ENCODE data around the gene SSH2. TPM values are rescaled to one million over a fixed set of nuclear protein-coding genes. Genes with fewer than 3 reads are reported as not detected.

SSH2 gene
- total and polyA plus RNA-seq, 2 donors (not counting 1 experiment from before 2014, with no cell fraction given), result 51.5 to 183 TPM

DNA sequence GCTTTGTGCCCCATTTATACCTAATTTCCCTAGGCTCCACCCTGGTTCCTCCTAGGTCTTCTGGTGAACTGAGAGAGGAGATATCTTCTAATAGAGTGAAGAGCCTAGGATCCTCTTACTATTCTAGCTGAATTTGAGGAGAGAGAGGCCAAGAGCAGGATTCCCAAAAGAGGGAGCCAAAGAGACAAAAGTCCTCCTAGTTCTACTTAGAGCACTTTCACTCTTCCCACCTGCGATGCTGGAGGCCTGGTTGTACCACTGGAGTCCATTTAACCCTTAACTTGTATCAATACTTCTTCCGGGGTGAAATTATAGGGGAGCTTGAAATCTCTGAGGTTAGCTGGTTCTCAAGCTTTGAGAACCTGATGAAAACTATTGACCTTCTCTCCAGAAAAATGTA lies 3.4 kb upstream of the SSH2 start:
- POLR2A ChIA-PET, result interaction anchor here (0.6 kb wide), 1 partner anchor 1631 kb away, joined by 3 read pairs; no protein-coding TSS in a partner anchor
- CTCF ChIA-PET, result interaction anchor here (1.0 to 11.3 kb wide), 5 partner anchors 13 to 294 kb away, joined by 3 to 359 read pairs (median 9); no protein-coding TSS in a partner anchor
- H3K9ac ChIP-seq (ENCODE audit: low read length), result no peak overlapping the region
- H3K27ac Mint-ChIP-seq, result no peak overlapping the region
- H3K36me3 ChIP-seq (replicated peaks in 1 of 2; ENCODE audit: control extremely low read depth in 1 of 2, control insufficient read depth in 1 of 2, extremely low read depth in 1 of 2, insufficient read depth in 2 of 2, low read length in 1 of 2), result no peaks in the 10 kb centered on the region
- DNase-seq (no peak), ATAC-seq (ENCODE audit: low read depth) (no peak)
- intact Hi-C loops (cut with micrococcal nuclease), result loop anchor here (5.0 kb wide), 1 partner anchor 366 kb away; the partner anchor contains the start of genes ABHD15 and TP53I13
- TF ChIP-seq CTCF (IDR thresholded peaks at IDR 0.05) (no peak), EZH2 (IDR thresholded peaks at IDR 0.05; ENCODE audit: borderline replicate concordance, insufficient read depth, low read depth, low read length, poor library complexity, severe bottlenecking) (no peak)
- no peak overlapping the region for H3K27ac ChIP-seq (ENCODE audit: low read length in 2 of 2)
- no peak overlapping the region for H2AFZ ChIP-seq (ENCODE audit: insufficient read depth, low read depth, low read length, poor library complexity, severe bottlenecking)
- H3K79me2 ChIP-seq (ENCODE audit: control insufficient read depth, insufficient read depth, low read length), result peaks cover 11% of the 10 kb centered on the region
- H3K4me3 ChIP-seq (ENCODE audit: control extremely low read depth in 1 of 5, extremely low read depth in 1 of 5, insufficient read depth in 1 of 5, low read depth in 2 of 5, low read length in 4 of 5), result no peak overlapping the region
- H3K4me1 ChIP-seq (ENCODE audit: control insufficient read depth in 2 of 2, insufficient read depth in 2 of 2, low read length in 2 of 2), result peaks cover 18 to 24% of the 10 kb centered on the region in 2 donors
- H3K4me3 Mint-ChIP-seq, result no peak overlapping the region
- peaks cover 15% of the 10 kb centered on the region for H3K4me1 Mint-ChIP-seq
- WGBS (ENCODE audit: insufficient coverage), result no CpG with 5 or more reads among the region's 2 CpGs
- no peaks in the 10 kb centered on the region for H3K9me3 ChIP-seq (ENCODE audit: control extremely low read depth in 1 of 3, control insufficient read depth in 2 of 3, insufficient read depth in 1 of 3, low read length in 2 of 3)
- no peak overlapping the region for H3K4me2 ChIP-seq (replicated peaks; ENCODE audit: low read depth, low read length, poor library complexity, severe bottlenecking)
- H3K27me3 Mint-ChIP-seq, result no peaks in the 10 kb centered on the region
- no peaks in the 10 kb centered on the region for H3K9me3 Mint-ChIP-seq (ENCODE audit: insufficient read depth)
- no peaks in the 10 kb centered on the region for H4K20me1 ChIP-seq (ENCODE audit: control insufficient read depth, insufficient read depth, low read length, poor library complexity, severe bottlenecking)
- H3K27me3 ChIP-seq (replicated peaks in 1 of 4; ENCODE audit: control extremely low read depth in 1 of 4, control insufficient read depth in 3 of 4, insufficient read depth in 4 of 4, low read length in 3 of 4), result no peaks in the 10 kb centered on the region

DNA sequence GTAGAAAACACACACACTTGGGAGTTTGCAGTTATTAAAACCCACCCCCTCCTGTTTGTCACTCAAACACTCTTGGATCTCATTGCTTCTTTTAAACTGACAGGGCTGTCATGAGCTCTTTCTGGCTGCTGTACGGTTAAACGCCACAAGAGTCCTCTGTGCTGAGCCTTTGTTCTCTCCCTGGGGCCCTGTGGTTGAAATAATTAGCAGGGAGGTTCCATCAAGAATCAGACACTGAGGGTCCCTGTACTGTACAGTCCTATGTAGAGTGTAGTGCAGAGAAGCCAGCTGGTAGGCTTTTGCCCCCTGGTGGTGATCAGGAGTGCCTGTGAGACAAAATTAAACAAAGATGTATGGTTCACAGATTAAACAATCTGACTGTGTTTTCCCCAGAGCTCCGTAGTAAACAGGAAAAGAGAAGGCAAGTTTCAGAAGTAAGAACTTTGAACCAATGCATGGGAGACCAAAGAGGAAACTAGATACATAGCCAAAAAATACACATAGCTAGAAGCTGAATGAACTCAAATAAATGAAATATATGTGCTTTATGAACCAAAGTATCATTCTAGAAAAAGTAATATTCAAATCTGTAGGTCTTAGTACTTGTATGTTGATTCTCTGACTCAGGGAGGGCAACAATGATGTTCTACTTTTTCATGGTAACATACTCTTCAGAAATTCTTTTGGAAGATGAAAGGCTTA lies 1.4 kb upstream of the SSH2 start:
- DNase-seq (peak; percentile 92), ATAC-seq (ENCODE audit: low read depth) (peak; percentile 71)
- Mint-ChIP-seq H3K27me3 (no peaks in the 10 kb centered on the region), H3K4me3 (no peak overlapping the region), H3K4me1 (peaks cover 34% of the 10 kb centered on the region), H3K27ac (no peak overlapping the region), H3K9me3 (ENCODE audit: insufficient read depth) (no peaks in the 10 kb centered on the region)
- H3K4me3 ChIP-seq (ENCODE audit: control extremely low read depth in 1 of 5, extremely low read depth in 1 of 5, insufficient read depth in 1 of 5, low read depth in 2 of 5, low read length in 4 of 5), result peak overlapping the region; percentile 77 to 94 (median 86)
- no peaks in the 10 kb centered on the region for H3K27me3 ChIP-seq (replicated peaks in 1 of 4; ENCODE audit: control extremely low read depth in 1 of 4, control insufficient read depth in 3 of 4, insufficient read depth in 4 of 4, low read length in 3 of 4)
- H3K27ac ChIP-seq (ENCODE audit: low read length in 2 of 2), result peak overlapping the region; percentile 28 to 86
- peak overlapping the region; percentile 83 for H3K9ac ChIP-seq (ENCODE audit: low read length)
- 0% methylated on average over 2 of the region's 3 CpGs for WGBS (ENCODE audit: insufficient coverage)
- no peaks in the 10 kb centered on the region for H3K36me3 ChIP-seq (replicated peaks in 1 of 2; ENCODE audit: control extremely low read depth in 1 of 2, control insufficient read depth in 1 of 2, extremely low read depth in 1 of 2, insufficient read depth in 2 of 2, low read length in 1 of 2)
- CTCF ChIA-PET, result interaction anchor here (0.6 to 11.3 kb wide), 59 partner anchors 8 to 783 kb away, joined by 3 to 359 read pairs (median 5); partner anchors contain the start of gene EFCAB5
- intact Hi-C loops (cut with micrococcal nuclease), result loop anchor here (1.0 to 5.0 kb wide), 11 partner anchors 64 to 1377 kb away; partner anchors contain the start of genes ABHD15, NUFIP2 and TP53I13
- H2AFZ ChIP-seq (ENCODE audit: insufficient read depth, low read depth, low read length, poor library complexity, severe bottlenecking), result peak overlapping the region; percentile 77
- POLR2A ChIA-PET, result interaction anchor here (0.7 to 2.6 kb wide), 10 partner anchors 28 to 350 kb away, joined by 3 to 18 read pairs (median 7); no protein-coding TSS in a partner anchor
- H4K20me1 ChIP-seq (ENCODE audit: control insufficient read depth, insufficient read depth, low read length, poor library complexity, severe bottlenecking), result no peaks in the 10 kb centered on the region
- H3K79me2 ChIP-seq (ENCODE audit: control insufficient read depth, insufficient read depth, low read length), result peaks cover 31% of the 10 kb centered on the region
- peak overlapping the region; percentile 84 for H3K4me2 ChIP-seq (replicated peaks; ENCODE audit: low read depth, low read length, poor library complexity, severe bottlenecking)
- no peaks in the 10 kb centered on the region for H3K9me3 ChIP-seq (ENCODE audit: control extremely low read depth in 1 of 3, control insufficient read depth in 2 of 3, insufficient read depth in 1 of 3, low read length in 2 of 3)
- H3K4me1 ChIP-seq (ENCODE audit: control insufficient read depth in 2 of 2, insufficient read depth in 2 of 2, low read length in 2 of 2), result peaks cover 26 to 30% of the 10 kb centered on the region in 2 donors
- no peak for TF ChIP-seq EZH2 (IDR thresholded peaks at IDR 0.05; ENCODE audit: borderline replicate concordance, insufficient read depth, low read depth, low read length, poor library complexity, severe bottlenecking)
- peak; percentile 91 for TF ChIP-seq CTCF (IDR thresholded peaks at IDR 0.05)

Measured in B cell (primary cell).